LNCaP clone FGC (cell line): Measurements from ENCODE around the gene ATP5F1D.

Experiments used
- DNase-seq: peaks from one replicate; pipeline ENCODE4 v3.0.0-alpha.2; 2011; ENCODE audit warnings: low read depth
- H3K4me3 ChIP-seq: 2 replicates; pipeline ENCODE4 v1.5.1; 2011; ENCODE audit warnings: mild to moderate bottlenecking, low read depth, low read length, control low read depth
- CTCF ChIP-seq: IDR thresholded peaks from 2 replicates; pipeline ENCODE4 v1.5.1; 2012; ENCODE audit warnings: mild to moderate bottlenecking; ENCODE audit not compliant: control insufficient read depth, insufficient read depth; ENCODE audit errors: extremely low read depth

The ATP5F1D gene

GRCh38 chr19:1264801-1265614 is 23.5 kb downstream of the ATP5F1D start:
- DNase-seq, result no peak
- no peak for TF ChIP-seq CTCF
- H3K4me3 ChIP-seq, result no peak overlapping the region

GRCh38 chr19:1265615-1266128 is 24.1 kb downstream of the ATP5F1D start:
- H3K4me3 ChIP-seq, result no peak overlapping the region
- DNase-seq, result no peak
- TF ChIP-seq CTCF, result no peak

- no peak for DNase-seq
- peak overlapping the region; percentile 50 for H3K4me3 ChIP-seq
- TF ChIP-seq CTCF, result no peak
These were observed 24.8 kb downstream of the ATP5F1D start for GRCh38 chr19:1266129-1266915.

GRCh38 chr19:1266916-1267476 is 25.4 kb downstream of the ATP5F1D start:
- no peak for DNase-seq
- peak overlapping the region; percentile 50 for H3K4me3 ChIP-seq
- peak; percentile 97 for TF ChIP-seq CTCF

- peak overlapping the region; percentile 50 for H3K4me3 ChIP-seq
- no peak for TF ChIP-seq CTCF
- DNase-seq, result no peak
These were observed 26.1 kb downstream of the ATP5F1D start for GRCh38 chr19:1267477-1268225.
